Stimulated activated CD4-positive, alpha-beta T cell treated with anti-CD3 and anti-CD28 coated beads, Interleukin-1b, Interleukin-23, amount 100 ng/mL, for 1 hour (primary cell): Measurements from ENCODE around the gene MOB3A.
"Not testable (repeated sequence)": the region's sequence is repeated elsewhere in the genome, so short reads cannot be mapped to it uniquely, and the experiment has no call there.

Source experiments
- DNase-seq, 2 donors: peaks; one replicate each; pipeline ENCODE4 v3.0.0-alpha.2; 2020; ENCODE audit warnings: low read depth in 2 of 2

Gene MOB3A

DNA sequence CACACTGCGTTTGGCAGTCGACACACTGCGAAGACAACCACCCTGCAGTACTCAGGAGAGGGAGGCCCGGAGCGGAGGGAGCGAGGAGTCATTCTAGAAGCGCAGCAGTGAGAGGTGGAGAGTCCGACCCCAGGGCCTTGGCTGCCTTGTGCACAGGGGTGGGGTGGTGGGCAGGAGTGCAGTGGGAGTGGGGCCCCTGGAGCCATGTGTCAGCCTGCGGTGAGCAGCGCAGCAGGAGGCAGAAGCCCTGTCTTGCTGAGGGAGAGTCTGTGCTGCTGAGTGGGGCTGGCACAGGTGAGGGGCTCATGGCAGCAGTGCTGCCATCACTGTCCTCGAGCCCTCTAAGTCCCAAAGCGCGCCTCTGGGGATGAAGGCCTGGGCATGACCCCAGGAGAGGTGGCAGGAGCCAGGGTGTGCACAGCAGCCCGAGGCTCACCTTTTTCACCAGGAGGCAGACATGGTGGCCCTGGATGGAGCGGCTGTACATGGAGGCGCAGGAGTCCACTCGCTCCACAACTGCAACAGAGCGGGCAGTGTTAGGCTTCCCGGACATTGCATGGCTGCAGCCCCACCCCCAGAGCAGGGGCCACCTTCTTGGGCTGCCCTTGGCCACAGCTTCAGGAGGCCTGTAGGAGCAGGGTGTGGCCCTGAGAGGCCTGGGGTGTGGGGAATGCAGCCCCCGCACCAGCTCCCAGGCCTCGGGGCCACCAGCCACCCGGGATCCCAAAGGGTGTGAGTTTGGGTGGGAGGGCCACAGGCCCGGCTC is 12.3 kb upstream of the MOB3A start:
- DNase-seq = no peak

- DNase-seq = no peak
Observed at GRCh38 chr19:2103045-2103707, 7.0 kb upstream of the MOB3A start.

DNA sequence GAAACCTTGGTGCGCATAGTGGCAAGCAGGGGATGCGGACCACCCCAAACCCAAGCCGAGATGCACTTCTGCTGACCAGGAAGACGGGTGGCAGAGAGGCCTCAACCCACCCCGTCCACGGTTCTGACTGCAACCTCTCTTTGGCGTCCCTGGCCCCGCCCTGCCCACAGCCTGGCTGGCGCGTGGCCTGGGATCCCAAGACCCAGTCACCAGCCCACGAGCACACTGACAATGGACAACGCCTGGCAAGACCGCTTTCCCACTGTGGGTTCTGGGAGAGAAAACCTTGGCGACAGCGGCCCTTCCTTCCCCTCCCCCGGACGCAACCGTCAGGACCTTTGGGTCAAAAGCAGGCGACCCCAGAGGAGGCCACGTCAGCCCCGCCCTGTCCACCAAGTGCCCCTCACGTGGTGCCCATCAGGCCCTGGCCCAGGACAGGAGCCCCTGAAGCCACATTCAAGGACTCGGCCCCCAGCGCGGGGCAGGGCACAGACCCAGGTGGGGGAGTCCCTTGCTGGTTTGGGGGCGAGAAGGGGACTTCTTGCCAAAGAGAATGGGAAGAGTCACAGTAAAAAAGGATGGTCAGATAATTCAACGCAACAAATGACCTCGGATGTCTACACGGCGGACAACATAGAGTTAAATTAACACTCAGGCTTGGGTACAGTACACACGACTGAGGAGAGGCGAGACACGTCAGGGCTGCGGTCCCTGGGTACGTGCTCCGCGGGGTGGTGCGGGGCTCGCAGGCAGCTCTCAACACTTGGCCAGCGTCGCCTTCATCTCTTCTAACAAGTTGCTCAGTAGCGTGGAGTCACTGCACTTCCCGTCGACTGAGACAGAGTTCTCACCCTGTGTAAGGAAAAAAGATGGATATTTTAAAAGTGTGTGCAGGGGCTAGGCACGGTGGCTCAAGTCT is 5.5 kb upstream of the MOB3A start:
- DNase-seq = no peak

- DNase-seq = no peak
Observed at GRCh38 chr19:2100719-2101061, 4.6 kb upstream of the MOB3A start.

DNA sequence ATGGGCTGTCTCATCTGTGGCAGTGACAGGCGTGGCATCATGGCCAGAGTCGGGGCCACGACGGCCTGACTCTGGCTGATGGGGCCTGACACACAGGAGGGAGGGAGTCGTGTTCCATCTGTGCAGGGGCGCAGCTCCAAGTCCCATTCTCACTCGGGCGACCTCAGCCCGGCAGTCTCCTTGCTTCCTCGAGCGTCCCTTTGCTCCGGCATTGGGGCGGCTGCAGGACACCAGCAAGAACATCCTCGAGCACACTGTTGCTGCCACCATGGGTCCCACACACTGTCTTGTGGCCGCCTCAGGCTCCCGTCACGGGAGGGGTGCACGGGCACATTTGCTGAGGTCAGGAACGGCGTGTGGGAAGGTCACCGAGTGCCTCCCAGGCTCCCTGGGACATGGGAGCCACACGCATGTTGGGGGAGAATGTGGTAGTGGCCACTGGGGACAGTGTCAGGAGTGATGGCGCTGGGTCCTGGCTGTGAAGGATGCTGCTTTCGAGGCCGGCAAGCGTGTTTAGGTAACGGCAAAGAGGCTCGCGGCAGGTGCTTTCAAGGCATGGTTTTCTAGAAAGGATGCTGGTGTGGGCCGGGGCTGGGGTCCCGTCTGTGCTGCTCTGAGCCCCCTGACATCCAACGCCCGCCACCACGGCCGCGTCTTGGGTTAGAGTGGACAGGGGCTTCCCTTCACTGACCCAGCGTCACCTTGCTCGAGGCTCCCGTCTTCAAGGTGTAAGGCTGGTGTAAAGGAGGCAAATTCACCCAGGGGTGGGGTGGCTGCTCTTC is 4.0 kb upstream of the MOB3A start:
- no peak for DNase-seq

GRCh38 chr19:2099054-2099501 is 3.0 kb upstream of the MOB3A start:
- DNase-seq = no peak

DNA sequence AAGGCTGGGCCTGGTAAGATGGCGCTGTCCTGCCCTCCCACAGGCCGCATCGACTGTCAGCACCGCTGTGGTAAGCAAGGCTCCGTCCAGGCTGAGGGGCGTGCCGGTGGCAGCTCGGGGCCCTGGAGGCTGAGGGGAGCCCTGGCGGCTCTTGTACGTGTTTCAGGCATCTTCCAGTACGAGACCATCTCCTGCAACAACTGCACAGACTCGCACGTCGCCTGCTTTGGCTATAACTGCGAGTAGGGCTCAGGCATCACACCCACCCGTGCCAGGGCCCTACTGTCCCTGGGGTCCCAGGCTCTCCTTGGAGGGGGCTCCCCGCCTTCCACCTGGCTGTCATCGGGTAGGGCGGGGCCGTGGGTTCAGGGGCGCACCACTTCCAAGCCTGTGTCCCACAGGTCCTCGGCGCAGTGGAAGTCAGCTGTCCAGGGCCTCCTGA is 1.8 kb upstream of the MOB3A start:
- no peak for DNase-seq

DNA sequence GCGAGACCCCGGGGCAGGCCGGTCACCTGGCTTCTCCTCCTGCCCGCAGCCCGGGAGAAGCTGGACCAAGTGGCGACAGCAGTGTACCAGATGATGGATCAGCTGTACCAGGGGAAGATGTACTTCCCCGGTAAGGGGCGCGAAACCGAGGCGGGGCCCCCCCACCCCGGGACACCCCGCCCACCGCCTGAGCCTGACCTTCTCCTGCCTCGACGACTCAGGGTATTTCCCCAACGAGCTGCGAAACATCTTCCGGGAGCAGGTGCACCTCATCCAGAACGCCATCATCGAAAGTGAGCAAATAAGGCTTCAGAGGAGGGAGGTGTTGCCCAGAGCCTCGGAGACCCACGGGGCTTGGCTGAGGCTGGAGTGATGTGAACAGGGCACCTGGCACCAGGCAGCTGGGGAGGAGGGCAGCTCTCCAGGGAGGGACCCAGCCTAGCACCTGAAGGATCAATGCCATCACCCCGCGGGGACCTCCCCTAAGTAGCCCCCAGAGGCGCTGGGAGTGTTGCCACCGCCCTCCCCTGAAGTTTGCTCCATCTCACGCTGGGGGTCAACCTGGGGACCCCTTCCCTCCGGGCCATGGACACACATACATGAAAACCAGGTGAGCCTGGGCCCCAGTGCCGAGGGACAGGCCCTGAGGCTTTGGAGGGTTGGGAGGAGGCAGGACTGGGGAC is 1.2 kb upstream of the MOB3A start:
- DNase-seq = no peak

GRCh38 chr19:2096480-2097202 is 515 bp upstream of the MOB3A start, which contains the start of gene IZUMO4:
Gene IZUMO4 (plus strand): TSS chr19:2096915. CDS start chr19:2096946, 31 bp downstream.
- DNase-seq = peak; percentile 100

- not testable (repeated sequence) for DNase-seq
Observed at GRCh38 chr19:2091926-2092525, 4.1 kb downstream of the MOB3A start.

DNA sequence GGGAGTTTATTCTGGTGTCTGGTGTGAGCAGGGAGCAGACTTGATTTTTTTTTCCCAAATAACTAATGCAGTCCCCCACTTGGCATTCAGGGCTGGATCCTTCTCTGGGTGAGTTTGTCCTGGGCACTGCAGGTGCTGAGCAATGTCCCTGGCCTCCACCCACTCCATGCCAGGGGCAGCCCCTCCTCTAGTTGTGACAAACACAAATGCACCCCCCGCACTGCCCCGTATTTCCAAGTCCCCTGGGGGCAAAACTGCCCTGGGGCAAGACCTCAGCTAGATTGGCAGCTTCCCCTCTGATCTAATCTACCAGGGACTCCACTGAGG is 6.4 kb downstream of the MOB3A start:
- no peak for DNase-seq

- no peak for DNase-seq
Observed at GRCh38 chr19:2089001-2089711, 7.0 kb downstream of the MOB3A start.

DNA sequence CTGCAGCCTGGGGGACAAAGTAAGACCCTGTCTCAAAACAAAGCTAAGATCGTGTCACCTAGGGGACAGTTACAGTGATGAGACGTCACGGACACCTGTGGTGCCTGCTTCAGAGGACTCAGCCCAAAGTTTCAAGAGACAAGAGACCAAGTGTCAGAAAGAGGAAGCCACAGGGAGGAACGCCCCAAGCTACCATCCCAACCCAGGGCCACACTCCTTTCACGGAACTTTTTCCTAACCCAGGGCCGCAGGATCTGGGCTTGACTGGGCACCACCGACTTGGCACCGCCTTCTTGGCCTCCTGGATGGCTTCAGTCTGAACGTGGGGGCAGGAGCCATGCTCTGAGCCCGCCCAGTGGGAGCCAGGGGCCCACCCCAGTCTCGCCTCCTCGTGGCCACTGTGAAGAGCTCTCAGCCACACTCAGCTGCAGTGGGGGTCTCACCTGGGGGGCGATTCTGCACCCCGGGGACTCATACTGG is 8.5 kb downstream of the MOB3A start:
- no peak for DNase-seq

DNA sequence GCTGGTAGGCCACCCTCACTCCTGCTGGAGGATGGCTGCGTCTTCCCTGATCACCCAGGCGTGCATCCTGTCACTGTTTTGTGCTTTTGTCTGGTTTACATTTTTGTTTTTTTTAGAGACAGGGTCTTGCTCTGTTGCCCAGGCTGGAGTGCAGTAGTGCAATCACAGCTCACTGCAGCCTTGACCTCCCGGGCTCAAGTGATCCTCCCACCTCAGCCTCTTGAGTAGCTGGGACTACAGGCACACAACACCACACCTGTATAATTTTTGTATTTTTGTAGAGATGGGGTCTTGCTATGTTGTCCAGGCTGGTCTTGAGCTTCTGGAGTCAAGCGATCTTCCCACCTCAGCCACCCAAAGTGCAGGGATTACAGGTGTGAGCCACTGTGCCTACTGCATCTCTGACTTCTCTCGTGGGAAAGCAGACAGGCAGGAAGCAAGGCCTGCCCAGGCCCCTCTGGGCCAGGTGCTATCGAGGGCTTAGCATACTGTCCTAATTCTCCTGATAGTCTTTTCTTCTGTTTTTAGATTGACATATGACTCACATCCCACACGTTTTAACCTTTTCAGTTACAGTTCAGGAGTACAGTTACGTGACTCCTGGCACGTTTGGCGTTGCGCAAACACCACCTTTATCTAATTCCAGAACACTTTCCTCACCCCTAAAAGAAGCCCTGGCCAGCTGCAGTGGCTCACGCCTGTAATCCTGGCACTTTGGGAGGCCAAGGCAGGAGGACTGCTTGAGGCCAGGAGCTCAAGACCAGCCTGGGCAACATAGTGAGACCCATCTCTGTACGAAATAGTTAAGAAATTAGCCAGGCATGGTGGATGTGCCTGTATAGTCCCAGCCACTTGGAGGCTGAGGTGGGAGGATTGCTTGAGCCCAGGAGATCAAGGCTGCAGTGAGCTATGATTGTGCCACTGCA is 9.2 kb downstream of the MOB3A start:
- DNase-seq = not testable (repeated sequence)

DNA sequence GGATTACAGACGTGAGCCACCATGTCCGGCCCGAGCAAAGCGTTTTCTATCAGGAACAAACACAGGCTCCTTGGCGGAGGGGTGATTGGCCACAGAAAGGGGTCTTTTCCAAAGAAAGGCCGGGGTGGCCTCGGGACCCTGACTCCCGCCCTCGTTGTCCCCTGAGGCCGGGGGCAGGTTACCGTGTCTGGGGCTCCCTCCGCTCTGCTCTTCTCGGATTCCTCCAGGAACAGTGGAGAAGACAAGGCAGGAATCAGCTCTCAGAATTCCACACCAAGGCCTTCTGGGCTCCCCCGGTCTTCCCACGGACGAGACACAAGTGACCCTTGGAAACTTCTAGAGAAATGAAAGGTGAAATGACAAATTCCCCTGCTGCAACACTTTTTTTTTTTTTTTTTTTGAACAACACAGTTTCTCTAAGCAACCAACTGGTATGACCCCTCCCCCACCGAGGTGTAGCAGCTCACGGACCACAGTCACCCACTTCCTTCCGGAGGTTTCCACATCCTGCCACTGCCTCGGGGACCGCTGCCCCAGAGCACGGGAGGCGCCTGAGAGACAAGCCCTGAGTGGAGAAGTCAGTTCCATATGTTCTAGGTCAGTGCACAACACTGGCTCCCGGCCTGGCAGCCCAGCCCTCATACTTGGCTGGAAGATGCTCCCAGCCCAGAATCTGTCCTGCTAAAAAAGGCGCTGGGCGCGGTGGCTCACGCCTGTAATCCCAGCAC is 11.0 kb downstream of the MOB3A start:
- peak; percentile 66 to 92 for DNase-seq

DNA sequence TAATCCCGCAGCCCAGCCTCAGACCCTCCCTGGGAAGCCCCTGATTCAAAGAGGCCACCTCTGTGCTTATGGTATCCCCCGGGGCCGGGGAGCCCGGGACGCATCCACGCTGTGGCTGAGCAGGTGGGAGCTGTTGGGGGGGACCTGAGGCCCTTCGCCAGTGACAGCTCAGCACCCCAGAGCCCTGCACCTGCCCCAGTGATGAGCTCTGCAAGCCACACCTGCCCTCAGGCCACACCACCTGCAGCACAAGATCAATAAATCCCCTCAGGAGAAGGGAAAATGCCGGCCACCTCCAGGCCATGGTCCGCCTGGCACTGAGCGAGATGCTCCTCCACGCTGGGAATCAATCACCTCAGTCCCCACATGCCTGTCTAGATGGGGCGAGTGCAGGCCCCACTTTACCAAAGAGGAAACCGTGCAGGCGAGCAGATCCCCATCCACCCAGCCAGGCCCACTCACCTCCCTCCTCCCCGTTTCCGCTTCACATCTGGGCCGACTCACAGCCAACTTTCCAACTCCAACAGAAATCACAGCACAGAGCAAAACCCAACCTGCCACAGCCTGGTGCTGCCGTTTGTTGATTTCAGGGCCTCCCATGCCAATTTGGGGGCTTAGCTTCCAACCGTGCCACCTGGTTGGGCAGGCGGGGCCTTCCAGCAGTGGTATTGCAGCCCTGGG is 12.8 kb downstream of the MOB3A start:
- DNase-seq = peak in 1 of 2 donors; percentile 59
